HEK293T (cell line): ENCODE measurements around the gene MUC4.

Source experiments
- ARNT ChIP-seq: fragments of 450-650 bp; IDR thresholded peaks from 2 replicates; pipeline ENCODE4 v1.6.1; 2017; ENCODE audit warnings: mild to moderate bottlenecking
- CTBP1 ChIP-seq: fragments of 450-650 bp; IDR thresholded peaks from 2 replicates; pipeline ENCODE4 v1.6.1; 2016; ENCODE audit warnings: borderline replicate concordance
- ELF4 ChIP-seq: fragments of 450-650 bp; IDR thresholded peaks from 2 replicates; pipeline ENCODE4 v1.6.1; 2017; ENCODE audit warnings: antibody characterized with exemption
- FOXA1 ChIP-seq: fragments of 450-650 bp; IDR thresholded peaks from 2 replicates; pipeline ENCODE4 v1.6.1; 2016; ENCODE audit warnings: mild to moderate bottlenecking
- FOXM1 ChIP-seq: fragments of 450-650 bp; IDR thresholded peaks from 2 replicates; pipeline ENCODE4 v1.6.1; 2017; ENCODE audit warnings: mild to moderate bottlenecking, borderline replicate concordance
- HDGF ChIP-seq: fragments of 450-650 bp; IDR thresholded peaks from 2 replicates; pipeline ENCODE4 v1.6.1; 2017; ENCODE audit warnings: antibody characterized with exemption, borderline replicate concordance
- L3MBTL2 ChIP-seq: fragments of 450-650 bp; conservative IDR thresholded peaks from 2 replicates; pipeline ENCODE4 v1.6.1; 2016; ENCODE audit warnings: mild to moderate bottlenecking
- PKNOX1 ChIP-seq: fragments of 450-650 bp; IDR thresholded peaks from 2 replicates; pipeline ENCODE4 v1.6.1; 2016
- SP1 ChIP-seq: fragments of 450-650 bp; IDR thresholded peaks from 2 replicates; pipeline ENCODE4 v1.6.1; 2017
- SUZ12 ChIP-seq: fragments of 450-650 bp; IDR thresholded peaks from 2 replicates; pipeline ENCODE4 v1.6.1; 2016; ENCODE audit warnings: mild to moderate bottlenecking
- TARDBP ChIP-seq: fragments of 450-650 bp; IDR thresholded peaks from 2 replicates; pipeline ENCODE4 v1.6.1; 2016

DNA sequence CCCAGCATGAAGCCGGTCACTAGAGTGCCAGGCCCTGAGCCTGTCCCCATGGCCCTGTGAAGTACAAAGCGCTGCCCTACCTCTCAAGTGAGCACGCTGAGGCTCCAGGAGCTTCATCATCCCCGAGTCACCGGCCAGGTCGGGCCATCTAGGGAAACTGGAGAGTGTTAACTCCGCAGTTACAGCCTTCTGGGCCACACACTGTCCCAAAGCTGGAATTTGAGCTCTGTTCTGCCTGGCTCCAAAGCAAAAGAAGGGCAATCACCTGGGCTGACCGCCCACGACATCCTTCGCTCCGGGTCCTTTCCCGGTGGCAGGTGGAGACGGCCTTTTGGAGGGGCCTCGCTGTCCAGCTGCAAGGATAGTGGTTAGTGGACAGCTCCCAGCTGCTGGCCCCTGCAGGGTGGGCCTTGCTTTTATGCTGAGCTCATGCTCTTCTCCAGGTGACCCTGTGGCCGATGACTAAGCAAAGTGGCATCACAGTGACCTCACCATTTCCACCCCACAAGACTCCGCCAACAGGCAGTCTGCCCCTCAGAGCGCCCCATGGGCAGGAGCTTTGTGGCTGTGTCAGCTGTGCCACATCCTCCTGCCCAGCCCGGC, 3.5 kb upstream of the MUC4 start:
- TF ChIP-seq FOXA1 (no peak), FOXM1 (no peak), TARDBP (no peak), PKNOX1 (no peak), ARNT (no peak), SUZ12 (no peak), SP1 (no peak), L3MBTL2 (no peak), ELF4 (no peak), CTBP1 (no peak), HDGF (no peak)
